HCT116 (cell line): Measurements from ENCODE around the gene CREG2.

Source experiments
- EGR1 ChIP-seq: IDR thresholded peaks from 2 replicates; pipeline ENCODE4 v1.6.1; 2012; ENCODE audit warnings: low read depth
- EZH2 ChIP-seq: fragments of 200-600 bp; sonication (generic); IDR thresholded peaks from 2 replicates; pipeline ENCODE4 v1.6.1; 2017; ENCODE audit warnings: antibody characterized with exemption, mixed run types
- POLR2AphosphoS5 ChIP-seq: IDR thresholded peaks from 2 replicates; pipeline ENCODE4 v1.6.1; 2011; ENCODE audit warnings: mild to moderate bottlenecking, low read depth, low read length, moderate library complexity
- RAD21 ChIP-seq: IDR thresholded peaks from 2 replicates; pipeline ENCODE4 v1.6.1; 2012; ENCODE audit warnings: low read depth, mild to moderate bottlenecking
- SP1 ChIP-seq: IDR thresholded peaks from 2 replicates; pipeline ENCODE4 v1.6.1; 2012; ENCODE audit warnings: low read depth
- SRF ChIP-seq: IDR thresholded peaks from 2 replicates; pipeline ENCODE4 v1.6.1; 2012; ENCODE audit warnings: low read depth
- TCF7L2 ChIP-seq: IDR thresholded peaks from 2 replicates; pipeline ENCODE4 v1.7.0; 2011; ENCODE audit warnings: borderline replicate concordance, inconsistent platforms; ENCODE audit not compliant: insufficient read depth, insufficient read length; ENCODE audit errors: extremely low read depth
- TF ChIP-seq, protein P1 (sequence below), 3 experiments: fragments of 200-600 bp in 1 of 3; sonication (generic) in 1 of 3; IDR thresholded peaks in 2 of 3; conservative IDR thresholded peaks in 1 of 3; 2 replicates each; pipeline ENCODE4 v1.5.1; 2012 to 2017; ENCODE audit warnings: low read depth in 2 of 3, low read length in 2 of 3, antibody characterized with exemption in 1 of 3, borderline replicate concordance in 1 of 3, control low read depth in 1 of 3, mild to moderate bottlenecking in 1 of 3, mixed read lengths in 1 of 3, mixed run types in 1 of 3, moderate library complexity in 1 of 3; ENCODE audit not compliant: insufficient read depth in 1 of 3

DNA sequence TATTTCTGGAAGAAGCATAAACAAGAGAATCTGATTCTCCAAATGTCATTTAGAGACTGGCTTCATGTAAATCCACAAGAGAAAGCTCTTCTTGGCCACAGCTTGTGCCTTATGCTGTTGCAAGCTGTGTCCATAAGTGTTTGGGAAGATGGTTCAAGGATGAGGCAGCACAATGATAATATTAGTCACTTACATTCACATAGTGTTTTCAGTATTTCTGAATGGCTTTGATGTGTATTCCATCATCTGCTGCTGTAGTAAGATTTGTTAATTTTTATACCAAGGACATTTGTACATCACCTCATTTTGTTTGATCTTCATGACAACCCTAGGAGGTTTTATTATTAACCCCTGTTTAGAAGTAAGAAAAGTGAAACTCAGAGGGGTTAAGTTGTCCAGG, 29.9 kb downstream of the CREG2 start:
- TF ChIP-seq, protein P1, sequence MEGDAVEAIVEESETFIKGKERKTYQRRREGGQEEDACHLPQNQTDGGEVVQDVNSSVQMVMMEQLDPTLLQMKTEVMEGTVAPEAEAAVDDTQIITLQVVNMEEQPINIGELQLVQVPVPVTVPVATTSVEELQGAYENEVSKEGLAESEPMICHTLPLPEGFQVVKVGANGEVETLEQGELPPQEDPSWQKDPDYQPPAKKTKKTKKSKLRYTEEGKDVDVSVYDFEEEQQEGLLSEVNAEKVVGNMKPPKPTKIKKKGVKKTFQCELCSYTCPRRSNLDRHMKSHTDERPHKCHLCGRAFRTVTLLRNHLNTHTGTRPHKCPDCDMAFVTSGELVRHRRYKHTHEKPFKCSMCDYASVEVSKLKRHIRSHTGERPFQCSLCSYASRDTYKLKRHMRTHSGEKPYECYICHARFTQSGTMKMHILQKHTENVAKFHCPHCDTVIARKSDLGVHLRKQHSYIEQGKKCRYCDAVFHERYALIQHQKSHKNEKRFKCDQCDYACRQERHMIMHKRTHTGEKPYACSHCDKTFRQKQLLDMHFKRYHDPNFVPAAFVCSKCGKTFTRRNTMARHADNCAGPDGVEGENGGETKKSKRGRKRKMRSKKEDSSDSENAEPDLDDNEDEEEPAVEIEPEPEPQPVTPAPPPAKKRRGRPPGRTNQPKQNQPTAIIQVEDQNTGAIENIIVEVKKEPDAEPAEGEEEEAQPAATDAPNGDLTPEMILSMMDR (IDR thresholded peaks at IDR 0.05 in 2 of 3, conservative IDR thresholded peaks at IDR 0.05 in 1 of 3; ENCODE audit: borderline replicate concordance in 1 of 3, insufficient read depth in 1 of 3, low read depth in 2 of 3, low read length in 2 of 3) = no peak
- TF ChIP-seq EGR1 = no peak
- no peak for TF ChIP-seq EZH2
- no peak for TF ChIP-seq SP1
- TF ChIP-seq SRF = no peak
- no peak for TF ChIP-seq TCF7L2
- no peak for TF ChIP-seq POLR2AphosphoS5
- TF ChIP-seq RAD21 = no peak
